IPS-18c (cell line): ENCODE results near the gene FAM111A.
"Not testable (repeated sequence)": the region's sequence is repeated elsewhere in the genome, so short reads cannot be mapped to it uniquely, and the experiment has no call there.

ENCODE experiments used
- H3K4me3 ChIP-seq: 2 replicates; pipeline ENCODE4 v1.7.0; 2013; ENCODE audit warnings: low read depth, mild to moderate bottlenecking, low read length, moderate library complexity; ENCODE audit not compliant: insufficient read depth
- H3K9me3 ChIP-seq: one replicate; pipeline ENCODE4 v1.6.1; 2013; ENCODE audit warnings: mild to moderate bottlenecking, low read length, moderate library complexity; ENCODE audit not compliant: control insufficient read depth, insufficient read depth

FAM111A gene

GRCh38 chr11:59142530-59143507 is at the start of gene FAM111A:
FAM111A (plus strand) TSS chr11:59142856; CDS start chr11:59148873, 6,017 bp downstream.
- no peaks in the 10 kb centered on the region for H3K9me3 ChIP-seq
- peak within 1 kb of the TSS; percentile 71 for H3K4me3 ChIP-seq

GRCh38 chr11:59093576-59093975 is 49.1 kb upstream of the FAM111A start:
- H3K4me3 ChIP-seq, result not testable (repeated sequence)

GRCh38 chr11:59095225-59095624 is 47.4 kb upstream of the FAM111A start:
- not testable (repeated sequence) for H3K4me3 ChIP-seq, H3K9me3 ChIP-seq

More at GRCh38 chr11:59093576-59093975, 49.1 kb upstream of the FAM111A start:
- not testable (repeated sequence) for H3K9me3 ChIP-seq

- H3K4me3 ChIP-seq, H3K9me3 ChIP-seq: not testable (repeated sequence)
Observed at GRCh38 chr11:59095972-59096575, 46.6 kb upstream of the FAM111A start.

GRCh38 chr11:59097113-59097708 is 45.4 kb upstream of the FAM111A start:
- no peaks in the 10 kb centered on the region for H3K9me3 ChIP-seq
- H3K4me3 ChIP-seq, result no peak overlapping the region

GRCh38 chr11:59097938-59098337 is 44.7 kb upstream of the FAM111A start:
- H3K4me3 ChIP-seq, H3K9me3 ChIP-seq: not testable (repeated sequence)

- Histone ChIP-seq H3K4me3 (peak overlapping the region; percentile 59), H3K9me3 (no peaks in the 10 kb centered on the region)
Observed at GRCh38 chr11:59102259-59102765, 40.3 kb upstream of the FAM111A start.

- H3K9me3 ChIP-seq, result no peaks in the 10 kb centered on the region
- peak within 1 kb of the TSS; percentile 57 for H3K4me3 ChIP-seq
Observed at GRCh38 chr11:59106363-59107336, 36.0 kb upstream of the FAM111A start, which contains the start of gene FAM111B. FAM111B (plus strand) TSS chr11:59107237; CDS start chr11:59109626, 2,389 bp downstream.

- peak overlapping the region; percentile 57; the same call in 1 of the 2 replicates for H3K4me3 ChIP-seq
- H3K9me3 ChIP-seq, result not testable (repeated sequence)
Observed at GRCh38 chr11:59107721-59108120, 34.9 kb upstream of the FAM111A start.

GRCh38 chr11:59112494-59112893 is 30.2 kb upstream of the FAM111A start:
- no peaks in the 10 kb centered on the region for H3K9me3 ChIP-seq
- no peak overlapping the region for H3K4me3 ChIP-seq

- Histone ChIP-seq H3K4me3 (no peak overlapping the region), H3K9me3 (no peaks in the 10 kb centered on the region)
Observed at GRCh38 chr11:59114344-59114743, 28.3 kb upstream of the FAM111A start.

- H3K4me3 ChIP-seq, result no peak overlapping the region
- H3K9me3 ChIP-seq, result no peaks in the 10 kb centered on the region
Observed at GRCh38 chr11:59115553-59115952, 27.1 kb upstream of the FAM111A start.

- no peaks in the 10 kb centered on the region for H3K9me3 ChIP-seq
- H3K4me3 ChIP-seq, result no peak overlapping the region
Observed at GRCh38 chr11:59117774-59118173, 24.9 kb upstream of the FAM111A start.

- Histone ChIP-seq H3K4me3 (no peak overlapping the region), H3K9me3 (no peaks in the 10 kb centered on the region)
Observed at GRCh38 chr11:59119826-59120225, 22.8 kb upstream of the FAM111A start.

- peaks cover 10% of the 10 kb centered on the region for H3K9me3 ChIP-seq
- no peak overlapping the region for H3K4me3 ChIP-seq
Observed at GRCh38 chr11:59135648-59136461, 6.8 kb upstream of the FAM111A start.

GRCh38 chr11:59136551-59136950 is 6.1 kb upstream of the FAM111A start:
- not testable (repeated sequence) for H3K4me3 ChIP-seq, H3K9me3 ChIP-seq
